ENCODE data around the gene MT3. TPM values are rescaled to one million over a fixed set of nuclear protein-coding genes. Genes with fewer than 3 reads are reported as not detected.

The MT3 gene
- under 1 TPM in 1 of 3 donors, not detected in 2; 0.35 TPM for total RNA-seq

DNA sequence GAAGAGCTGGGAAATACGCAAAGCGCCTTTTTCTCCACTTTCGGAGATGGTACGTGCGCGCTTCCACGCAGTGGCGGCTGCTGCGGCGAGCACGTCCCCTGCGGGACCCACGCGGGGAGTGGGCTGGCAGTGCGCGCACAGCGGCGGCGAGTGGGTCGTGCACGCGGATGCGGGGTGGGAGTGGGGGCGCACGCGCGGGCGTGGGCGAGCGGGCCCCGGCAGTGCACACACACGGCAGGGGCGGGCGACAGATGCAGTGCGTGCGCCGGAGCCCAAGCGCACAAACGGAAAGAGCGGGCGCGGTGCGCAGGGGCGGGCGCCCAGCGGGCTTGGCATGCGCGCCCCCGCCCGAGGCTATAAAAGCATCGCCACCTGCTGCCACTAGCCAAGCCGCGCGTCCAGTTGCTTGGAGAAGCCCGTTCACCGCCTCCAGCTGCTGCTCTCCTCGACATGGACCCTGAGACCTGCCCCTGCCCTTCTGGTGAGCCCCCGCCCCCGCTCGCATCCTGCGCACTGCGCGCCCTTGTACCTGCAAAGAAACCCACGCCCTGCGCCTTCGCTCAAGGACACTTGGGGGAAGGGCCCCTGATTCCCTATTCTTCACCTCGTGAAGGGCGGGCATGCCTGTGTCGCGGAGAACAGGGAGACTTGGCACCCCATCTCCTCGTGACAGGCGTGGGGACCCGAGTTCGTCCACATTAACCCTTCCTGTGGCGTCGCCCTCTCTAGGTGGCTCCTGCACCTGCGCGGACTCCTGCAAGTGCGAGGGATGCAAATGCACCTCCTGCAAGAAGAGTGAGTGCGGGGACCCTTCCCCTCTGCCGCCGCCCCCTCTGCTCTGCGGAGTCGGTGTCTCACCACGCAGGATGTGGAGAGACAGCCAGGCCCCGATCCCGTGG, at the start of gene MT3:
MT3 (plus strand) TSS at position 388 of the 899 bp plus-strand sequence; CDS start at position 451, 63 bp downstream.
- peaks cover 27% of the 10 kb centered on the region for H3K27me3 Mint-ChIP-seq (ENCODE audit: low read depth)
- H3K36me3 Mint-ChIP-seq (ENCODE audit: insufficient read depth): no peaks in the 10 kb centered on the region
- peaks cover 12% of the 10 kb centered on the region for H3K4me1 Mint-ChIP-seq (ENCODE audit: low read depth)
- no peaks in the 10 kb centered on the region for H3K9me3 Mint-ChIP-seq
- peak; percentile 11 for DNase-seq
- peak; percentile 74 to 89 for ATAC-seq
- H3K4me3 Mint-ChIP-seq: peak within 1 kb of the TSS; percentile 80

DNA sequence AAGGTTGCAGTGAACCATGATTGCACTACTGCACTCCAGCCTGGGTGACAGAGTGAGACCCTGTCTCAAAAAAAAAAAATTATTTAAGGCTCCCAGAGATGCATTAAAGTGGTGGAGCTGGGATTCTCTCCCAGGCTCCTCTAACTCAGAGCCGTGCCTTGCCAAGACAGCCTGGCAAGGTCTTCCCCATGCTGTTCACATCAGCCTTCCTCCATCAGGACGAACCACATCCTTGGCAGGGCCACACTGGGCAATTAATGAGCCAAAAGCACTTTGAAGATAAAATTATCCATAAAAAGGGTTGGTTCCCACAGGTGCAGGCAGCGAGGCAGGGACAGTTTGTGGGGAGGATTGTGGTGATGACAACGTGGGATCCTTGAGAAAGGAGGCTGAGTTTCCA, 49.7 kb upstream of the MT3 start:
- H3K4me3 Mint-ChIP-seq: no peak overlapping the region
- H3K9me3 Mint-ChIP-seq: no peaks in the 10 kb centered on the region
- H3K27me3 Mint-ChIP-seq (ENCODE audit: low read depth): peaks cover 20% of the 10 kb centered on the region
- ATAC-seq: no peak
- no peaks in the 10 kb centered on the region for H3K36me3 Mint-ChIP-seq (ENCODE audit: insufficient read depth)
- H3K4me1 Mint-ChIP-seq (ENCODE audit: low read depth): no peaks in the 10 kb centered on the region
- no peak for DNase-seq

DNA sequence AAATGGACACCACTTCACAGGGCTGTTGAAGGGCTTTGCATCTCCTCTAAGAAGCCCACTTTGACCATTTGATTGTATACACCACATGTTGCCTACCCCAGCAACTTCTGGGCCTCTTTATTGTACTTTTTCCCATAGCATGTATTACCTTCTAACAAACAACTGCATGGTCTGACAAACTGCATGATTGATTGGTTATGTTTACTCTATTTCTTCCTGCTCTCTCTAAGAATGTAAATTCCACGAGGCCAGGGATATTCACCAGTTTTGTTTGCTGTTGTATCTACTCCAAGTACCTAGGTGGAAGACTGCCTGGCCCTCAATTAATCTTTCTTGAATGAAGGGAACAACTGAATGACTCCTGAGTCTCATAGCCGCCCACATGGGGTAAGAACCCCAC, 47.3 kb upstream of the MT3 start:
- Mint-ChIP-seq H3K4me1 (ENCODE audit: low read depth) (peaks cover 3% of the 10 kb centered on the region), H3K36me3 (ENCODE audit: insufficient read depth) (no peaks in the 10 kb centered on the region), H3K4me3 (no peak overlapping the region), H3K27me3 (ENCODE audit: low read depth) (peaks cover 10% of the 10 kb centered on the region), H3K9me3 (no peaks in the 10 kb centered on the region)
- ATAC-seq (no peak), DNase-seq (no peak)

DNA sequence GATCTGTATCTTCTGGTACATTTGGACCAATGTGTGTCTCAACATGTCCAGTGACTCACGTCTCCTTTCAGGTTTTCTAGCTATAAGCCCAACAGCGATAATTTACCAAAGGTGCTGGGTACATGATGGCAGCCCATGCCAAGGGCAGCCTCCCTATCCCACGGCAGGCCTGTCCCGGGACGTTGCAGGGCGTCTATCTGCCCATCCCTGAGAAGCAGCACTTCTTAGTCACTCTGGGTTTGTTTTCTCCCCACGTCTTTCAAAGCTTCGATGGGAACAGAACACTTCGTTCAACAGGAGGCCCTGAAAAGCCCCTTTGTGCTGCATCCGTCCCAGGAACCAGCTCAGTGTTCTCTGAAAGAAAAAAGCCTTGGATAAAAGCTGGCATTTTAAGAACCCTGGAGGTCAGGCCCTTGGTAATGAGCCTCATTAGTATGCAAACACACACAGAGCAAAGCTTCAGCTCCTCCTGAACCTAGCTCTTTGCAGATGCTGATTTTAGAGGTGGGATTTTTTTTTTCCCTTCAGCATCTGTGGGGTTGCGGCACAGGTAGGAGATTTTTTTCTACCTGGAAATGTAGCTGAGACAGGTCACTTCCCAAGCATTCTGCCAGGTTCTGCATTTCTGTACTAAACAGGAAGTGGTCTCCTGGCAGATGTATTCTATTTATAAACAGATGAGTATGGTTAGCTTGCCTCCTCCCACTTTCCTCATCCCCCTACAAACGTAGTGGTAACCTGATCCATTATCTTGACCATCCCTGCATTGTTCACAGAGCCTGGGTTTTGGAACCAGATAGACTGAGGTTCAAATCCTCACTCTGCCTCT, 42.0 kb upstream of the MT3 start:
- no peaks in the 10 kb centered on the region for H3K36me3 Mint-ChIP-seq (ENCODE audit: insufficient read depth)
- ATAC-seq (no peak), DNase-seq (no peak)
- peaks cover 16% of the 10 kb centered on the region for H3K4me1 Mint-ChIP-seq (ENCODE audit: low read depth)
- peaks cover 2% of the 10 kb centered on the region for H3K27me3 Mint-ChIP-seq (ENCODE audit: low read depth)
- H3K9me3 Mint-ChIP-seq: no peaks in the 10 kb centered on the region
- H3K4me3 Mint-ChIP-seq: no peak overlapping the region

DNA sequence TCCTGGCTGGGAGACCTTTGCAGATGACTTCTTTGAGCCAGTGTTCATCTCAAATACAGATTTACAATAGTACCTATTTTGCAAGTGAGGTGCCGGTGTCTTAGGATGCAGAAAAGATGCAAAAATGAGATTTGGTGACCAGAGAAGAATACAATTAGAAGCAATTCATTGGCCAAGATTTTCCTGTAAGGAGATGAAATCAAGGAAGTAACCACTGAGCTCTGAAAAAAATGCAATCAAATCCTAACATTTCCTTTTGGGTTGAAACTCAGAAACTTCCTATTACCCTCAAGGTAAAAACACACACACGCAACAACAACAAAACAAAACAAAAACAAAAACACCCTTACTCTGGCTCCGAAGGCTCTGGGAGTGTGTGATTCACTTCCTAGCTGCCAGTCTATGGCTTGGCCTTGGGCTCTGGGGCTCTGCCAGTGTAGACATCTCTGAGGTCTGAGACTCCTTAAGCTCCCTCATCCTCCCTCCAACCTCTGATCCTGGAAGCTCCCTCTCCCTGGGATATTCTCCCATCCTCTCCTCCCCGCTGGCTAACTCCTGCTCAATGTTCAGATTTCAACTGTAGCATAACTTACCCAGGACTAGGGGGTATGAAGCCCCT, 41.3 kb upstream of the MT3 start:
- Mint-ChIP-seq H3K27me3 (ENCODE audit: low read depth) (peaks cover 2% of the 10 kb centered on the region), H3K36me3 (ENCODE audit: insufficient read depth) (no peaks in the 10 kb centered on the region), H3K4me1 (ENCODE audit: low read depth) (peaks cover 16% of the 10 kb centered on the region), H3K9me3 (no peaks in the 10 kb centered on the region), H3K4me3 (no peak overlapping the region)
- DNase-seq (no peak), ATAC-seq (no peak)

DNA sequence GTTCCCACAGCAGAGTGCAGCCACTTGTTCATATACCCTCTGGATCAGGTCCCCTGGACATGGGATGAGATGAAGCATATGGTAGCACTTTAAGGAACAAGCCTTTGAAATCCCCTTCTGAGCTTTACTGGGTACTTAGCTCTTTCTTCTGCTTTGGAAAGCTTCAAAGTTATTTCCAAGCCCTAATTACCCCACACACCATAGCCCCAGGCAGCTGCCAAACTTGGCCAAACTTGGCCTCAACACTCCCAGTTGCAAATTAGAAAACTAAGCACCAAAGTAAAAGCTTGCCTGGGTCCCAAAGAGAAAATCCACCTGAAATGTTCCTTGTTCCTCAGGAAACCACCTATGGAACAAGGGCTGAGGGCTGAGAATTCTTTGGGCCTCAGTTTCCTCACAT, 40.2 kb upstream of the MT3 start:
- Mint-ChIP-seq H3K4me3 (no peak overlapping the region), H3K4me1 (ENCODE audit: low read depth) (peaks cover 16% of the 10 kb centered on the region), H3K36me3 (ENCODE audit: insufficient read depth) (no peaks in the 10 kb centered on the region), H3K9me3 (no peaks in the 10 kb centered on the region), H3K27me3 (ENCODE audit: low read depth) (peaks cover 2% of the 10 kb centered on the region)
- no peak for DNase-seq
- ATAC-seq: no peak

DNA sequence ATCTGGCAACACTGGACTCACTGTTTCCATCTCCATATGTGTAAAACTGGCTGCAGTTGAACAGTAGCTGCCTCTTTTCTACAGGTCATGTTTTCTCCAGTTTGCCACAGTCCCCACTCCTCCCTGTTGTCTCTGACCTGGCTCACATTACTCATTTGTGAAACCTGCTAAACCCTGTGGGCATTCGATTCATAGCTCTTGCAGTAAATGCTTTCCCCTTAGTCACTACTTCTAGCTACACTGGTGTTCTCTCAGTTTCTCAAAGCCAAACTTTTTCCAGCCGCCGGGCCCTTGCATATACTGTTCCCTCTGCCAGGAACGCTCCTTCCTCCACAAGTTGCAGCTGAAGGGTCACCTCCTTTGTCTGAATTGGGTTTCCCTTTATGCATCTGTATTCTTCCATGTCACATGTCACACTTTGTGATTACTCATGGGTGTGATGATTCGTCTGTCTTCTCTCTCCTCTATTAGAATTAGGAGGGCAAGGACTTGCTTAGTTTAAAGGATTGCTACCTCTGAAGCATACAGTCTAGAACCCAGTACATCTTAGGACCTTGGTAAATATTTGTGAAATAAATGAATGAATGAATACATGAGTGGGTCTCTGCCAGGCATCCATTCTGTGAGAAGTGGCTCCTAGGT, 39.5 kb upstream of the MT3 start:
- peaks cover 2% of the 10 kb centered on the region for H3K27me3 Mint-ChIP-seq (ENCODE audit: low read depth)
- ATAC-seq (peak; percentile 70 to 75), DNase-seq (no peak)
- H3K36me3 Mint-ChIP-seq (ENCODE audit: insufficient read depth): no peaks in the 10 kb centered on the region
- peaks cover 16% of the 10 kb centered on the region for H3K4me1 Mint-ChIP-seq (ENCODE audit: low read depth)
- H3K4me3 Mint-ChIP-seq: no peak overlapping the region
- H3K9me3 Mint-ChIP-seq: no peaks in the 10 kb centered on the region

DNA sequence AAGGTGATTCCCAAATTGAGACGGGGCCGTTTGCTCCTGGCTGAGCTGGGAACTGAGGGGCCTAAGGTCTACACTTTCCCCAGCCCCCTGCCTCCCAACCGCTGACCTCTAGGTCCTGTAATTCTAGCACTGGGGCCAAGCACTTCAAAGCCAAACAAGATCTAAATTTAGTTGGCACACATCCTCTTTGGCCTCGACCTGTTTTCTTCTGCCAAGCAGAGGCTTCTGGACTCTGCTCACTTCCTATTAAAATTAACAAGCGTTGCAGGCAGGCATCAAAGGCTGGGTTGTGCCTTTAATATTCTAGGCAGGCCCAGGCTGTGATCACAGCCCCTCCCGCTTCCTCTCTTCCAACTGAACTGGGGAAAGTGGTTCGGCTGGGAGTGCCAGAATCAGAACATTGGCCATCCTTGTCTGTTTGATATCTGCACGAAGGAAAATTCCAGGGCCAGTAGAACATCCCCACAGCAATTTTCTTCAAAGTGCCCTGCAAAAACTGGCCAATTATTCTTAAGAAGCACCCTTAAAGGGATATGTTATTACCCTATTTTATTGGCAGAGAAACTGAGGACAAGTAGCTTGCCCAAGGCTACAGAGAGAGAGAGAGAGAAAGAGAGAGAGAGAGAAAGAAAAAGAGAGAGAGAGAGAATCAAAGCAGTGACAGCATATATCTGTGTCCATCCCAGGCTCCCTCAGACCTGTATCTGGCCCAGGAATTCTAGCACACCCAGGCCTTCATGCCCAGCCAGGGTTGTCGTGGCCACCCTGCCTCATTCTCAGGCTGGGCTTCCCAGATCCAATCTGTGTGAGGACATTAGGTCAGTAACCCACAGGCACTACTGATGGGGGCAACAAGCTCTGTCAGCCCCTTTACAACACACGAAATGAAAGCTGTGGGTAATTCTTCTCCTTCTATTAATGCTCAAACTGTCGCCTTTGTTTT, 37.3 kb upstream of the MT3 start:
- Mint-ChIP-seq H3K4me3 (no peak overlapping the region), H3K9me3 (no peaks in the 10 kb centered on the region), H3K36me3 (ENCODE audit: insufficient read depth) (no peaks in the 10 kb centered on the region), H3K4me1 (ENCODE audit: low read depth) (peaks cover 14% of the 10 kb centered on the region), H3K27me3 (ENCODE audit: low read depth) (peaks cover 9% of the 10 kb centered on the region)
- ATAC-seq (no peak), DNase-seq (no peak)

DNA sequence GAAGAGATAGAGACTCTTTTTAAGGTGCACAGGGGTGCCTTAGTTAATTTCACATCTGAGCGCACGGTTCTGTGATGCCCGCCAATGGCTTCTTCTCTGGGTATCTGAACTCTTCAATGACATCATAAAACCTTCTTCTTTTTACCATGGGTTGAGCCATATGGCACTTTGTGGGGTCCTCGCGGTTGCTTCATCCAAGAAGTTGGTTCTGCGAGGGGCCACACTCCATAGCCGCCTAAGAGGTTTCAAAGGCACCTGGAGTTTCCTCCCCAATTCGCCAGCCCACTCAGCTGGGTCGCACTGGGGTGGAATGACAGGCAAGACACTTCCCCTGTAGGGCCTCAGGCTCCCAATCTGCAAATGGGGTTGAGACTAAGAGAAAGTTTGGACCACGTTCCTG, 34.9 kb upstream of the MT3 start:
- Mint-ChIP-seq H3K27me3 (ENCODE audit: low read depth) (peaks cover 10% of the 10 kb centered on the region), H3K4me3 (no peak overlapping the region), H3K9me3 (no peaks in the 10 kb centered on the region), H3K4me1 (ENCODE audit: low read depth) (no peaks in the 10 kb centered on the region), H3K36me3 (ENCODE audit: insufficient read depth) (no peaks in the 10 kb centered on the region)
- DNase-seq (no peak), ATAC-seq (no peak)

DNA sequence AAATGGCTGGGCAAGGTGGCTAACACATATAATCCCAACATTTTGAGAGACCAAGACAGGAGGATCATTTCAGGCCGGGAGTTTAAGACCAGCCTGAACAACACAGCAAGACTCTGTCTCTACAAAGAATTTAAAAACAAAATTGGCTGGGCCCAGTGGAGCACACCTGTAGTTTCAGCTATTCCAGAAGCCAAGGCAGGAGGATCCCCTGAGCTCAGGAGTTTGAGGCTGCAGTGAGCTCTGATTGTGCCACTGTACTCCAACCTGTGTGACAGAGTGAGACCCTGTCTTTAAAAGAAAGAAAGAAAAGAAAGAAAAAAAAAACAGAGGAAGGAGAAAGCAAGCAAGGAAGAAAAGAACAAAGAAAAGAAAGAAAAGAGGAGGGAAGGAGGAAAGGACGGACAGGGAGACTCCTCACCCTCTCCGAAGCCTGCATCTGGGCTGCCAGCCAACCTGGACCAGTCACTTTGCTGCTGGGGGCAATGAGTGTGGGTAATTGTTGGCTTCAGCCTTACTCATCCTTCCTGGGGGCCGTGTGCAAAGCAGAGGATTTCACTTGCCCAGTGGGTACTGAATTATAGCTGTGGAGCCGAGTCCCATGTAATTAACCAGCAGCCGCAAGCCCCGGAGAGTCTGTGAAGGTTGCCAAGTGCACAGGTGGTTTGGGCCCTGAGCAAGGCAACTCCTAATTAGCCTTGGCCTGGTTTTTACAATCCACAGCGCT, 31.1 kb upstream of the MT3 start:
- Mint-ChIP-seq H3K4me1 (ENCODE audit: low read depth) (no peaks in the 10 kb centered on the region), H3K27me3 (ENCODE audit: low read depth) (peaks cover 15% of the 10 kb centered on the region), H3K9me3 (no peaks in the 10 kb centered on the region), H3K4me3 (no peak overlapping the region), H3K36me3 (ENCODE audit: insufficient read depth) (no peaks in the 10 kb centered on the region)
- ATAC-seq (no peak), DNase-seq (no peak)

DNA sequence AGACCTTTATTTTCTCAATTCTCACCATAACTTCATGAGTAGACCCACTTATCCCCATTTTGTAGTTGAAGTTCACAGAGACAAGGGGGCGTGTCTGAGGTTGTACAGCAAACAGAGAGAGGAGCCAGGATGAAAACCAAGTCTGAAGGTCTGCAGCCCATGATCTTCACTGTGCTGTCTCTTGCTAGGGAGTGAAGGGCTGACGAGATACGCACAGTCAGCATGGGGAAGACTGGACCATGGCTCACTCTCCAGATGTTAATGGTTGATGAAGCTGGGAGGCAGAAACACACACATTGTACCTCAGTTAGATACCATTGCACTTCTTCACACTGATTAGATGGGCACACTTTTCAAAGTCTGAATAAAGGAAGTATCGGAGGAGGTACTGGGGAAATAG, 30.2 kb upstream of the MT3 start:
- H3K36me3 Mint-ChIP-seq (ENCODE audit: insufficient read depth): no peaks in the 10 kb centered on the region
- H3K9me3 Mint-ChIP-seq: no peaks in the 10 kb centered on the region
- ATAC-seq: no peak
- H3K27me3 Mint-ChIP-seq (ENCODE audit: low read depth): peaks cover 15% of the 10 kb centered on the region
- no peak for DNase-seq
- no peaks in the 10 kb centered on the region for H3K4me1 Mint-ChIP-seq (ENCODE audit: low read depth)
- no peak overlapping the region for H3K4me3 Mint-ChIP-seq

DNA sequence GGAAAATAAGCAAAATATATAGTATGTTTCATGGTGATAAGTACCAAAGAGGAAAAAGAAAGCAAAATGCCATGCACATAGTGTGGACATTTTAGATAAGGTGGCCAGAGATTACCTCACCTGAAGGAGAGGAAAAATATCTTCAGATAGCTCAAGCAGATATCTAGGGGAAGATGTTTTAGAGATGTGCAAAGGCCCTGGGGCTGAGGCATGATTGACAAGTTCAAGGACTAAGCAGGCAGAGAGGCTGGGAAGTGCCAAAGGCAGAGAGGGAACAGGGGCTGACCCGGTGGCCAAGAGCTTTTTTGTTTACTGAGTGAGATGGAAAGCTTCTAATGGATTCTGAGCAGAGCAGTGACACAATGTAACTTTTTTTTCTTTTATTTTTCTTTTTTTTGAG, 28.9 kb upstream of the MT3 start:
- no peaks in the 10 kb centered on the region for H3K36me3 Mint-ChIP-seq (ENCODE audit: insufficient read depth)
- peaks cover 13% of the 10 kb centered on the region for H3K27me3 Mint-ChIP-seq (ENCODE audit: low read depth)
- ATAC-seq: no peak

DNA sequence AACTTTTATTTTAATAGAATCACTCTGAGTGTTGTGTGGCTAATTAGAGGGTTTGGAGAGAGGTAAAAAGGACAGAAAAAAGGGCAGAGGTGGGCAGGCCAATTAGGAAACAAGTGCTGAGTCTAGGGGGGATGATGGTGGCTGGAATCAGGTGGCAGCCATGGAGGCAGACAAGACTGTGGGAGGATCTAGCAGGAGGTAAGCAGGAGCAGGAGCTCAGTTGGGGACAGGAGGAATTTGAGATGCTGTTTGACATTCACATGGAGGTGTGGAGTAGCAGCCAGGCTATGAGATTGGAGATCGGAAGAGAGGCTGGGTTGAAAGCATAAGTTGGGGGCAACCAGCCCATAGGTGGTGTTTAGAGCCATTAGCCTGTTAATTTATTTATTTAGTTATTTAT, 28.2 kb upstream of the MT3 start:
- Mint-ChIP-seq H3K27me3 (ENCODE audit: low read depth) (peaks cover 10% of the 10 kb centered on the region), H3K9me3 (no peaks in the 10 kb centered on the region), H3K36me3 (ENCODE audit: insufficient read depth) (no peaks in the 10 kb centered on the region), H3K4me1 (ENCODE audit: low read depth) (no peaks in the 10 kb centered on the region), H3K4me3 (no peak overlapping the region)
- DNase-seq (no peak), ATAC-seq (no peak)

More for the DNA sequence above, 28.9 kb upstream of the MT3 start:
- DNase-seq: no peak
- Mint-ChIP-seq H3K4me3 (no peak overlapping the region), H3K9me3 (no peaks in the 10 kb centered on the region), H3K4me1 (ENCODE audit: low read depth) (no peaks in the 10 kb centered on the region)

Measured in activated T-cell treated with anti-CD3 and anti-CD28 coated beads, Interleukin-2, amount 50 U/mL, for 4 hours (primary cell).